HFFc6 (cell line): ENCODE results near the gene CLBA1. TPM values are rescaled to one million over a fixed set of nuclear protein-coding genes. Genes with fewer than 3 reads are reported as not detected.

Experiments
- DNase-seq: peaks from one replicate; pipeline ENCODE4 v3.0.0-alpha.2; 2018
- H3K27ac Mint-ChIP-seq: 2 replicates; pipeline ENCODE4 v1.8.0; 2020; ENCODE audit warnings: mild to moderate bottlenecking, mixed read lengths
- H3K27me3 Mint-ChIP-seq: 2 replicates; pipeline ENCODE4 v1.8.0; 2021; ENCODE audit warnings: mild to moderate bottlenecking, moderate library complexity, mixed read lengths; ENCODE audit not compliant: insufficient read depth
- H3K36me3 Mint-ChIP-seq: 2 replicates; pipeline ENCODE4 v1.8.0; 2021; ENCODE audit warnings: low read depth, mixed read lengths
- H3K4me1 Mint-ChIP-seq: 2 replicates; pipeline ENCODE4 v1.8.0; 2020; ENCODE audit warnings: low read depth, mixed read lengths
- H3K4me3 Mint-ChIP-seq: 2 replicates; pipeline ENCODE4 v1.8.0; 2020; ENCODE audit warnings: mild to moderate bottlenecking, moderate library complexity, mixed read lengths
- H3K9me3 Mint-ChIP-seq: 2 replicates; pipeline ENCODE4 v1.8.0; 2020; ENCODE audit warnings: mild to moderate bottlenecking, mixed read lengths
- total RNA-seq, 6 experiments: library from RNA; stranded (reverse); fragmentation: NEBNext Ultra II Directional; extraction: Animal tissue kit (Norgen Biotek cat#: 25700); gene quantifications; 2 replicates in 1 of 6; 3 replicates in 5 of 6; pipeline ENCODE4 v1.2.3, GENCODE V29; 2021
- TF ChIP-seq, protein P1 (sequence below): fragments of 200-600 bp; sonication (generic); IDR thresholded peaks from 2 replicates; pipeline ENCODE4 v1.5.0; 2021; ENCODE audit warnings: antibody characterized with exemption, mild to moderate bottlenecking

Gene CLBA1
- total RNA-seq, 6 experiments from 2014 or later: 5.9 to 12.3 (median 7.9) TPM

DNA sequence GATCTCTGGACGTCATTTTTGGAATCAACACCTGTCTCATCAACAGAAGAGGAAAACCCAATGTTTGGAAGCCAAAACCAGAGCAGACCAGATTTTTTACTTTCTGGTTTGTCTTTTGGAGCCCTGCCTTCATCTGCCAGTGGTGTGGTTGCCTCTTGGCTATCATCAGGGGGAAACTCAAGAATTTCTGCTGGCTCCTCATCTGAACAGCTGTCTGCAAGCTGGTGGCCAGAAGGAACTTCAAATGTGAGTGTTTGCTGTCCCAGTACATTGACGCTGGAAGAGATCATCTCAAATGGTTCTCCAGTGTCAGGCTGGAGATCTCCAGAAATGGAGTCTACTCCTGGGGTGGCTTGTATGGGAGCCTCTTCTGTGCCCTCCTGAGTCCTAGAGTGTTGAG, 47.2 kb upstream of the CLBA1 start:
- Mint-ChIP-seq H3K27me3 (peaks cover 11% of the 10 kb centered on the region; the same call in 1 of the 2 replicates), H3K36me3 (peaks cover 17% of the 10 kb centered on the region), H3K9me3 (no peaks in the 10 kb centered on the region), H3K4me1 (0 out of 2 replicates have a peak, but pooled peaks cover 5% of the 10 kb centered on the region), H3K27ac (no peak overlapping the region), H3K4me3 (no peak overlapping the region)
- TF ChIP-seq, protein P1, sequence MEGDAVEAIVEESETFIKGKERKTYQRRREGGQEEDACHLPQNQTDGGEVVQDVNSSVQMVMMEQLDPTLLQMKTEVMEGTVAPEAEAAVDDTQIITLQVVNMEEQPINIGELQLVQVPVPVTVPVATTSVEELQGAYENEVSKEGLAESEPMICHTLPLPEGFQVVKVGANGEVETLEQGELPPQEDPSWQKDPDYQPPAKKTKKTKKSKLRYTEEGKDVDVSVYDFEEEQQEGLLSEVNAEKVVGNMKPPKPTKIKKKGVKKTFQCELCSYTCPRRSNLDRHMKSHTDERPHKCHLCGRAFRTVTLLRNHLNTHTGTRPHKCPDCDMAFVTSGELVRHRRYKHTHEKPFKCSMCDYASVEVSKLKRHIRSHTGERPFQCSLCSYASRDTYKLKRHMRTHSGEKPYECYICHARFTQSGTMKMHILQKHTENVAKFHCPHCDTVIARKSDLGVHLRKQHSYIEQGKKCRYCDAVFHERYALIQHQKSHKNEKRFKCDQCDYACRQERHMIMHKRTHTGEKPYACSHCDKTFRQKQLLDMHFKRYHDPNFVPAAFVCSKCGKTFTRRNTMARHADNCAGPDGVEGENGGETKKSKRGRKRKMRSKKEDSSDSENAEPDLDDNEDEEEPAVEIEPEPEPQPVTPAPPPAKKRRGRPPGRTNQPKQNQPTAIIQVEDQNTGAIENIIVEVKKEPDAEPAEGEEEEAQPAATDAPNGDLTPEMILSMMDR: no peak
- DNase-seq: no peak

DNA sequence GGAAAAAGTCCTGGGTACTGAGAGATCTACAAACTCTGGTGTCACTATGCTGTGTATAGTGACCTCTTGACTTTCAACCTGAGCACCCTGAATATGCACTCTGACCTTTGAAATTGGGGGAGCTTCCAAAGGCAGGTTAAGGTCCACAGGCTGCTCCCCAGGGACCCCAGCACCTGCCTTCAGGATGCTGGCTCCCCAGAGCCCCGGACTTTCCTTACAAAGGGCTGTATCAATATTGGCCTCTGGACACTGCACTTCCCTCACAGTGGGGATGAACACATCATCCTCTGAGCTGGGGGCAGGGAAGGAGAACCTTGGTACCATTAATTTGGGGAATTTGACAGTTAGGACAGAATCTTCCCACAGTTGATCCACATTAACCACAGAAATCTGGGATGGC, 46.6 kb upstream of the CLBA1 start:
- Mint-ChIP-seq H3K4me1 (0 out of 2 replicates have a peak, but pooled peaks cover 5% of the 10 kb centered on the region), H3K27me3 (peaks cover 11% of the 10 kb centered on the region; the same call in 1 of the 2 replicates), H3K9me3 (no peaks in the 10 kb centered on the region), H3K27ac (no peak overlapping the region), H3K4me3 (no peak overlapping the region), H3K36me3 (peaks cover 17% of the 10 kb centered on the region)
- DNase-seq: no peak
- TF ChIP-seq, protein P1: no peak

DNA sequence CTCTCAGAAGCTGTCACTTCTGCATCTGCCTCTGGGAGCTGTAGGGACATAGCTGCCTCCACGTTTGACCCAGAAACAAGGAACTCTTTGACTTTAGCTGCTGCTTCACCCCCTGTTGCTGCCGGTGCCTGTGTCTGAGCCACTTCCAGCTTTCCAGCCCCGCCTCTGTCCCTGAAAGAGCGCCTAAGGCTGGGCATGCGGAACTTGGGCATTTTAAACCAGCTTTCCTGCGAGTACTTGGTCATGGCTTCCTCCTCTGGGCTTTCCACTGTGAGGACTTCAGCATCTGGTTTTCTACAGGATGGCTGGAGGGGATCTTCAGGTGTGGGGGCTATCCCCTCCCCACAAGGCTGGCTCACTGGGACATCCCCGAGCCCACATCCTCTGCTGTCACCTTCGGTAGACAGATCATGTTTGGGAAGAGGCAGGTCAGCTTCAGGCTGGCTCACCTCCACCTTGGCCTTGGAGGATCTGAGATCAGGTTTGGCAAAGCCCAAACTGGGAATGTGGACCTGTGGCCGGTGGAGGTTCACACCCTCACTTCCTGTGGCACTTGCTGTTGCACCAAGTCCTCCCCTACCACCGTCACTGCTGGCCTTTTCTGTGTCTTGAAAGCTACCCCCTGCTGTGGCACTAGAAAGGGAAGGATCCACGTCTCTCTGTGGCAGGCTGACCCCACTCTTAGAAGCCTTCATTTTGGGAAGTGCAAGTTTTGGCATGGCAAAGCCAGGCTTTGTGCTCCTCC, 45.8 kb upstream of the CLBA1 start:
- TF ChIP-seq, protein P1: no peak
- Mint-ChIP-seq H3K36me3 (peaks cover 17% of the 10 kb centered on the region), H3K9me3 (no peaks in the 10 kb centered on the region), H3K4me3 (no peak overlapping the region), H3K27ac (no peak overlapping the region), H3K4me1 (no peaks in the 10 kb centered on the region), H3K27me3 (peaks cover 11% of the 10 kb centered on the region; the same call in 1 of the 2 replicates)
- DNase-seq: no peak

DNA sequence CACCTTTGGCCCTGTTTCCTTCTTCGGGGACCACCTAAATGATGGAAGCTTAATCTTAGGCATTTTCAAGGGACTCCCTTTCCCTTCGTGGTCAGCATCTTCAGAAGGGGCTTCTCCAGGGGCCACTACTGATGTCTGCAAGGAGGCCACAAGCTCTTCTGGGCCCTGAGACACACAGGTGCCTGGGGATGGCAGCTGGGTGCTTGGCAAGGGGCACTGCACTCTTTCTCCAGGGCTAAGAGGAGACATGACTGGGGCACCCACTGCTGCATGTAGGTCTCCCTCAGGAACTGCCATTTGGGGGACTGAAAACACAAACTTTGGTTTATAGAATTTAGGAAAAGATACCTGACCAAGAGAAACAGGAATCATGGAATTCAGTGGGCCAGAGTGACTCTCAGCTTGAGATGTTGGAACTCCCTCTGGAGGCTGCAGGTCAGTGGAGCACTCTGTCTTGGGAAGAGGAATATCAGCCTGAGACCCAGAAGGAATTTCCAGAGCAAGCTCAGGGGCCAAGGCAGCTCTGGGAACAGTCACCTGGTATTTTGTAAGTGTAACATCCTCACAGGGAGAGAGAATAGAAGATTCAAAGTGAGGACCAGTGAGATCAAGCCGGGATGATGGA, 45.0 kb upstream of the CLBA1 start:
- Mint-ChIP-seq H3K4me3 (no peak overlapping the region), H3K9me3 (no peaks in the 10 kb centered on the region), H3K36me3 (peaks cover 19% of the 10 kb centered on the region), H3K27ac (no peak overlapping the region), H3K27me3 (peaks cover 11% of the 10 kb centered on the region; the same call in 1 of the 2 replicates), H3K4me1 (no peaks in the 10 kb centered on the region)
- no peak for DNase-seq
- TF ChIP-seq, protein P1: peak; percentile 38; the same call in 1 of the 2 replicates

DNA sequence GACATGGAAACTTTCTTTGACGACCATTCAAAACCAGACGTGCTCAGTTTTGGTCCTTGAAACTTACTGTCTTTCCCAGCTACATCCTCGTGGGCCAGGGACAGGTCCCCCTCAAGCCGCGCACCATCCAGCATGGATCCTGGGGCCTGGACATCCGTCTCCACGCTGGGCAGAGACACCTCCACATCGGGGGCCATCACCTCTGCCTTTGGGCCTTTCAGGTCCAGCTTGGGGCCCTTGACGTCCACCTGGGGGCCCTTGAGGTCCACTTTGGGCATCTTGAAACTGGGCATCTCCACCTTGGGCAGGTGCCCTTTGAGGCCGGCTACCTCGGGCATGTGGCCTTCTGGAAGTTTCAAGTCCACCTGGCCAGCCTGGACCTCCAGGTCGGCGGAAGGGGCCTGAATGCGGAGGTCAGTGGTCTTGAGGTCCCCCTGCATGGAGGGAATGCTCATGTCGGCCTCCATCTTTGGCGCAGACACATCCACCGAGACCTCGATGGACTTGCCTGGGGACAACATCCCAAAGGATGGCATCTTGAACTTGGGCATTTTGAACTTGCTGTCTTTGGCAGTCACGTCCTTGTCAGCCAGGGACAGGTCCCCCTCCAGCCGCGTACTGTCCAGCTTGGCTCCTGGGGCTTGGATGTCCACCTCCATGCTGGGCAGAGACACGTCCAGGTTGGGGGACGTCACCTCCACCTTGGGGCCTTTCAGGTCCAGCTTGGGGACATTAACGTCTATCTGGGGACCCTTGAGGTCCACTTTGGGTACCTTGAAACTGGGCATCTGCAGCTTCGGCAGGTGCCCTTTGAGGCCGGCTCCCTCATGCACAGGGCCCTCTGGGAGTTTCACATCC, 43.9 kb upstream of the CLBA1 start:
- Mint-ChIP-seq H3K27me3 (peaks cover 11% of the 10 kb centered on the region; the same call in 1 of the 2 replicates), H3K36me3 (peaks cover 23% of the 10 kb centered on the region), H3K4me3 (no peak overlapping the region), H3K9me3 (no peaks in the 10 kb centered on the region), H3K4me1 (no peaks in the 10 kb centered on the region), H3K27ac (no peak overlapping the region)
- DNase-seq: no peak
- TF ChIP-seq, protein P1: no peak
